Cardiac fibroblast (primary cell): ENCODE measurements around the gene MARK2.

Experiments
- DNase-seq, 2 donors: peaks; one replicate each; pipeline versions ENCODE4 v3.0.0 to v3.0.0-alpha.2; 2010; ENCODE audit warnings: low read depth in 2 of 2
- H3K4me3 ChIP-seq, 2 donors: replicated peaks in 1 of 2; 1 replicate in 1 of 2; 2 replicates in 1 of 2; pipeline ENCODE4 v1.5.1; 2011; ENCODE audit warnings: low read depth in 2 of 2, low read length in 2 of 2, mild to moderate bottlenecking in 2 of 2, moderate library complexity in 1 of 2
- CTCF ChIP-seq: IDR thresholded peaks from one replicate; pipeline ENCODE4 v1.5.1; 2011; ENCODE audit warnings: low read depth, mild to moderate bottlenecking, low read length, inconsistent platforms

Gene MARK2

DNA sequence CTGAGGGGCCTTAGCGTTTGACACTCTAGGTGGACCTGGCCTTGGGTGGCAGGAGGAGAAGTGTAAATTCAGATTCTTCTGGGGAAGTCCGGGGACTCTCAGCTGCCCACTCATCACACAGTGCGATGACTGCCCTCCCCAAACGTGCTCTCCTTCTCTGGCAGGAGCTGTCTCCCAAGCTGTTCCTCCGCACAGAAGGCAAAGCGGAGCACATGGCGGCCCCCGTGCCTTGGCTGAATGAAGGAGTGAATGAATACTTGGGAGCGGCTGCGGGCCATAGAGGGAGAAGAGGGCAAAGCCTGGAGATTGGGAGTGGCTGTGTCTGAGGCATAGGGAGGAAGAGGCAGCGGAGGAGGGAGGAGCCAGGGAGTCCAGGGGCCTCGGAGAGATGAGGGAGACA is 93.0 kb downstream of the MARK2 start:
- no peak for TF ChIP-seq CTCF
- no peak for DNase-seq

DNA sequence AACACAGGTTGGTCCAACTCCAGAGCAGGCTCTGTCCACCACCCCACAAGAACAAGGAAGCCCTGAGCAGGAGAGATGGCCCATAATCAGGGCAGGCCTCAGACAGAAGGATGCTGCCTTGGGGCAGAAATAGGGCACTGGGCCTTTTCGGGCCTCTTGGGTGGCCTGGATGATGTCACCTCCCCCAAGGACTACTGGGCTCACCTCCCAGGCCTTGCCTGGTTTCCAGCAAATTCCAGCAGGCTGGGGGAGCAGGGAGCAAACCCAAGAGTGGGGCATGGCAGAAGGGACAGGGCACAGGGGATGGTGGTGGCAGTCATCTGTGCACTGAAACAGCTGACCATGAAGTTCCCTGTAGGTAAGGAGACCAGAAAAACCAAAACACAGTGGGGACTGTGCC is 94.5 kb downstream of the MARK2 start:
- TF ChIP-seq CTCF = no peak
- no peak for DNase-seq
- no peak overlapping the region for H3K4me3 ChIP-seq

More for the DNA sequence above, 93.0 kb downstream of the MARK2 start:
- H3K4me3 ChIP-seq = no peak overlapping the region

GRCh38 chr11:63937713-63938478 is 99.0 kb downstream of the MARK2 start:
- DNase-seq = no peak
- TF ChIP-seq CTCF = no peak
- peak overlapping the region; percentile 42 to 94 for H3K4me3 ChIP-seq

GRCh38 chr11:63938479-63939396 is 99.8 kb downstream of the MARK2 start, which contains the start of gene NAA40:
Gene NAA40 (plus strand): TSS chr11:63939002. CDS start chr11:63939097, 95 bp downstream.
- H3K4me3 ChIP-seq = peak within 1 kb of the TSS; percentile 91 to 94
- DNase-seq = peak; percentile 94 to 96
- no peak for TF ChIP-seq CTCF

DNA sequence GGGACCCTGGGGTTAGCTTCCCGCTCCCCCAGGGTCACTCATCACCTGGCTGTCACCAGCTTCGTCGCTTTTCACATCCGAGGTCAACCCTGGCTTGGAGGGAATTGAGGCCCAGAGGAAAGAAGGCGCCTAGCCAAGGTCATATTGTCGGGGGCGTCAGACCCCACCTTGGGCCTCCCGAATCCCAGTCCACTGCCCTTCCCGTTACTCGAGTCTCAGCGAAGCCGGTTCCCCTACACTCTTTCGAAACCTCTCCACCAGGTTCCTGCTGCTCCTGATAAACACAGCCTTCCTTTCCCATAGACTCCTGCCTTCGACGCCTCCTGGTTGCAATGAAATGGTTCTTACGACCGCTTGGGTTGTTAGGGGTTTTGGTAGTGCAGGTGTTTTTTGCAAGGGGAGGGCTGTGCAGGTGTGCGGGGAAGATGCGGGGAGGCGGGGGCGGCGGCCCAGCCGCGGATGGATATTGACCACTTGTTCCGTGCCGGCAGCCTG is 100.5 kb downstream of the MARK2 start:
- TF ChIP-seq CTCF = no peak
- H3K4me3 ChIP-seq = peak overlapping the region; percentile 91 to 94
- DNase-seq = peak; percentile 24 to 41

DNA sequence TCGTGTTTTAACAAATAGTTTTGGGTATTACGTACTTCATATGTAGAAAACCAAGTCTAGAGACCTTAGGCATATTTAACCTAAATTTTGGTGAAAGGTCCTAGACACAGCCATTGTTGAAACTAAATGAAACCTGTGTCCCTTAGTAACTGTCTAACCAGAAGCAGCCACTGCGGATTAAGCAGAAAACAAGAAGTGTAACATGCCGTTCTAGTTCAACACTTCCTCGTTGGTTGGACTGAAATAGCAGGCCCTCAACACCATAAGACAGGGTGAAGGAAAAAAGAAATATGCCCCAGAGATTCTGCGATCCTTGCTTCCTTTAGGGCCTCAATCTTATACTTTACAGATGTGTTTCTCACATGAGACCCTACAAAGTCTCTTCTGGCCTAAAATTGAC is 101.9 kb downstream of the MARK2 start:
- H3K4me3 ChIP-seq = no peak overlapping the region
- no peak for TF ChIP-seq CTCF
- DNase-seq = no peak
